Measurements from ENCODE around the gene ASCC2. TPM values are rescaled to one million over a fixed set of nuclear protein-coding genes. Genes with fewer than 3 reads are reported as not detected.

The ASCC2 gene
- total RNA-seq, 1 experiment from 2014 or later: 43.6 TPM

GRCh38 chr22:29748248-29748893, 89.7 kb downstream of the ASCC2 start:
- Mint-ChIP-seq H3K27me3 (ENCODE audit: low read depth) (no peaks in the 10 kb centered on the region; the same call in 1 of the 2 replicates), H3K4me1 (no peaks in the 10 kb centered on the region), H3K27ac (no peak overlapping the region; the same call in 1 of the 2 replicates), H3K4me3 (no peak overlapping the region), H3K9me3 (no peaks in the 10 kb centered on the region), H3K36me3 (peaks cover 2% of the 10 kb centered on the region; the same call in 1 of the 2 replicates)
- ChIA-PET CTCF (interaction anchor here (0.7 to 1.7 kb wide), 3 partner anchors 24 to 257 kb away, joined by 3 to 5 read pairs (median 4); no protein-coding TSS in a partner anchor), POLR2A (interaction anchor here (0.5 to 0.6 kb wide), 2 partner anchors 25 to 376 kb away, joined by 4 to 12 read pairs; no protein-coding TSS in a partner anchor)
- TF ChIP-seq STAT6 (CRISPR knock-in tag; conservative IDR thresholded peaks at IDR 0.05; ENCODE audit: low read depth) (no peak), CREB1 (CRISPR knock-in tag; IDR thresholded peaks at IDR 0.05) (no peak), MAX (CRISPR knock-in tag; IDR thresholded peaks at IDR 0.05) (no peak), ZNF121 (CRISPR knock-in tag; IDR thresholded peaks at IDR 0.05) (no peak), ATF6 (CRISPR knock-in tag; IDR thresholded peaks at IDR 0.05) (no peak), GABPB1 (CRISPR knock-in tag; IDR thresholded peaks at IDR 0.05) (no peak), ATF1 (CRISPR knock-in tag; IDR thresholded peaks at IDR 0.05) (no peak), ATF3 (CRISPR knock-in tag; conservative IDR thresholded peaks at IDR 0.05) (no peak), RORB (CRISPR knock-in tag; IDR thresholded peaks at IDR 0.05) (no peak), E2F4 (CRISPR knock-in tag; IDR thresholded peaks at IDR 0.05; ENCODE audit: borderline replicate concordance, low read depth) (no peak), CREM (CRISPR knock-in tag; IDR thresholded peaks at IDR 0.05) (no peak), AFF4 (CRISPR knock-in tag; IDR thresholded peaks at IDR 0.05; ENCODE audit: borderline replicate concordance) (no peak), NFYB (CRISPR knock-in tag; conservative IDR thresholded peaks at IDR 0.05; ENCODE audit: low read depth) (no peak), CDX4 (CRISPR knock-in tag; IDR thresholded peaks at IDR 0.05; ENCODE audit: borderline replicate concordance) (no peak), USF2 (CRISPR knock-in tag; IDR thresholded peaks at IDR 0.05) (no peak), USF1 (CRISPR knock-in tag; IDR thresholded peaks at IDR 0.05) (no peak), ZNF232 (CRISPR knock-in tag; IDR thresholded peaks at IDR 0.05) (no peak), RELA (CRISPR knock-in tag; IDR thresholded peaks at IDR 0.05; ENCODE audit: borderline replicate concordance) (no peak), CBFB (CRISPR knock-in tag; IDR thresholded peaks at IDR 0.05; ENCODE audit: low read depth) (no peak)
- DNase-seq (ENCODE audit: low spot score): no peak
- no peak for ATAC-seq

All from WTC11 (cell line).